Activated naive CD4-positive, alpha-beta T cell treated with anti-CD3 and anti-CD28 coated beads, Interleukin-2, amount 50 U/mL, for 72 hours (primary cell): ENCODE data around the gene KRT16. TPM values are rescaled to one million over a fixed set of nuclear protein-coding genes. Genes with fewer than 3 reads are reported as not detected.
"Not testable (repeated sequence)": the region's sequence is repeated elsewhere in the genome, so short reads cannot be mapped to it uniquely, and the experiment has no call there.

Source experiments
- ATAC-seq, 2 donors: fragments of 150-1000 bp; cut with Tn5 transposase; 2 replicates each; pipeline ENCODE4 v1.10.0; 2021; ENCODE audit warnings: mild to moderate bottlenecking in 2 of 2, moderate library complexity in 2 of 2
- DNase-seq, 2 donors: peaks; one replicate each; pipeline ENCODE4 v3.0.0; 2021 to 2022; ENCODE audit warnings: low spot score in 2 of 2
- H3K27ac Mint-ChIP-seq, 2 donors: one replicate each; pipeline ENCODE4 v1.8.0; 2022; ENCODE audit warnings: mild to moderate bottlenecking in 2 of 2, mixed read lengths in 2 of 2
- H3K36me3 Mint-ChIP-seq, 2 donors: one replicate each; pipeline ENCODE4 v1.8.0; 2022; ENCODE audit warnings: mixed read lengths in 2 of 2
- H3K9me3 Mint-ChIP-seq, 2 donors: one replicate each; pipeline ENCODE4 v1.8.0; 2022; ENCODE audit warnings: mixed read lengths in 2 of 2
- total RNA-seq, 2 donors: library from RNA; stranded (reverse); gene quantifications; one replicate each; pipeline ENCODE4 v1.2.3, GENCODE V29; 2022

Gene KRT16
- total RNA-seq, result not detected

DNA sequence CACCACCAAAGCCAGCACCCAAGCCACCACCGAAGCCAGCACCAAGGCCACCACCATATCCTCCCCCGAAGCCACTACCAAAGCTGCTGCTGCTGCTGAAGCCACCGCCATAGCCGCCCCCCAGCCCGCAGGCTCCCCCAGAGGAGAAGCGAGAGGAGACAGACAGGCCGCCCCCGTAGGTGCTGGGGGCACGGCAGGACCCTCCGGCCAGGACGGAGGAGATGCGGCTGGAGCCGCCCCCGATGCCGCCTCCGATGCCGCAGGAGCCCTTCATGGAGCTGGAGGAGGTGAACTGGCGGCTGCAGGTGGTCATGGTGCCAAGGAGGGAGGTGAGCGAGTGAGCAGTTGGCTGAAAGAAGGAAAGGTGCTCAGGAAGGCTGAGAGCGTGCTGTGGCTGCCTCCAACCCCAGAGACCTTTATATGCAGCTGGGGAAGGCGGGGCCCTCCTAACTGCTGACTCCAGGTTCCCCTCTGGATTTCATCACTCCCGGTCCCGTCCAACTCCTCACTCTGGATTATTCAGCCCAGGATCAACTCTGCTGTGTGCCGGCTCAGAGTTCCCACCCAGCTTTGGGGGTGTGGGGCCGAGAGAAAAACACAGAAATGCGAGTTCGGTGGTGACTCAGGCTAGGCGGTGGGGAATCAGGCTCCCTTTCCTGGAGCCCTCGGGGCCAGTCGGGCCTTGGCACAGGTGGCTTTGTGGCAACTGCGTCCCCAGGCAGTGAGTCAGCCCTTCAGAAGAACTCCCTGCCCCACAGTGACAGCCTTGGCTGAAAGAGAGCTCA, at the start of gene KRT16:
Gene KRT16, minus strand, starts transcription at position 392 of the 785 bp plus-strand sequence. Its CDS starts 79 bp downstream, at position 313.
- H3K36me3 Mint-ChIP-seq, ATAC-seq: not testable (repeated sequence)

GRCh38 chr17:41660221-41660711, 47.7 kb upstream of the KRT16 start:
- no peak for DNase-seq
- Mint-ChIP-seq H3K27ac (no peak overlapping the region), H3K9me3 (no peaks in the 10 kb centered on the region), H3K36me3 (no peaks in the 10 kb centered on the region)
- ATAC-seq, result no peak

More for the DNA sequence above, at the start of gene KRT16:
- not testable (repeated sequence) for DNase-seq, H3K9me3 Mint-ChIP-seq
- H3K27ac Mint-ChIP-seq, result peak within 1 kb of the TSS in 1 of 2 donors; percentile 84

GRCh38 chr17:41659427-41660212, 47.1 kb upstream of the KRT16 start:
- Mint-ChIP-seq H3K9me3 (no peaks in the 10 kb centered on the region), H3K36me3 (no peaks in the 10 kb centered on the region), H3K27ac (no peak overlapping the region)
- ATAC-seq (no peak), DNase-seq (no peak)

GRCh38 chr17:41658846-41659245, 46.3 kb upstream of the KRT16 start:
- ATAC-seq (no peak), DNase-seq (no peak)
- no peak overlapping the region for H3K27ac Mint-ChIP-seq
- no peaks in the 10 kb centered on the region for H3K36me3 Mint-ChIP-seq
- no peaks in the 10 kb centered on the region for H3K9me3 Mint-ChIP-seq

GRCh38 chr17:41657936-41658335, 45.4 kb upstream of the KRT16 start:
- Mint-ChIP-seq H3K36me3 (no peaks in the 10 kb centered on the region), H3K27ac (no peak overlapping the region), H3K9me3 (no peaks in the 10 kb centered on the region)
- DNase-seq (no peak), ATAC-seq (no peak)

DNA sequence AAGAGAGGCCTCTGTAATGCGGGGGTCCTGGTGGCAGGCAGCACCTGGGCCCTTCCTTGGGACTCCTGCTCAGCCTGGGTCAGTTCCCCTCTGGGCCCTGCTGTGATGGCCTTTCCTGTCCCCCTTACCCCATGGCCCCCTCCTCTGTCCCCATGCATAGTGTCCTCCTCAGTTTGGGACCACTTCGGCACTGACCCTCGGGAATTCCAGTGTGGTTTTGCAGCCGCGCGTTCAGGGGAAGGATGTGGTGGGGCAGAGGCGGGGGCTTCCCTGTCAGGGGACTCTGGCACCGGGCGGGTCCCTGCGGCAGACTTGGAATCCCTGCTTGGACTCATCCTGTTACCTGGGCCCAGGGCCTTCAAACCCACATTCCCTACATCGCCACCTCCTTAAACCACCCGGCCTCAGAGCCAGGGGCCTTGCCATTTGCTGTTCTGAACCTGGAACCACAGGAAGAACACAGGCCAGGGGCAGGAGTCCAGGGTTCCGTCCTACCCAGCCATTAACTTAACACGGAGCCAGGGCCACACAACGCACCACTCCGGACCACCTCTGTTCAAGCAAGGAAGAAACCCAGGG, 44.7 kb upstream of the KRT16 start:
- Mint-ChIP-seq H3K27ac (no peak overlapping the region), H3K36me3 (no peaks in the 10 kb centered on the region), H3K9me3 (no peaks in the 10 kb centered on the region)
- ATAC-seq, result no peak
- DNase-seq, result no peak

GRCh38 chr17:41656249-41657023, 43.9 kb upstream of the KRT16 start:
- DNase-seq (no peak), ATAC-seq (no peak)
- H3K27ac Mint-ChIP-seq, result no peak overlapping the region
- H3K36me3 Mint-ChIP-seq, result no peaks in the 10 kb centered on the region
- no peaks in the 10 kb centered on the region for H3K9me3 Mint-ChIP-seq

DNA sequence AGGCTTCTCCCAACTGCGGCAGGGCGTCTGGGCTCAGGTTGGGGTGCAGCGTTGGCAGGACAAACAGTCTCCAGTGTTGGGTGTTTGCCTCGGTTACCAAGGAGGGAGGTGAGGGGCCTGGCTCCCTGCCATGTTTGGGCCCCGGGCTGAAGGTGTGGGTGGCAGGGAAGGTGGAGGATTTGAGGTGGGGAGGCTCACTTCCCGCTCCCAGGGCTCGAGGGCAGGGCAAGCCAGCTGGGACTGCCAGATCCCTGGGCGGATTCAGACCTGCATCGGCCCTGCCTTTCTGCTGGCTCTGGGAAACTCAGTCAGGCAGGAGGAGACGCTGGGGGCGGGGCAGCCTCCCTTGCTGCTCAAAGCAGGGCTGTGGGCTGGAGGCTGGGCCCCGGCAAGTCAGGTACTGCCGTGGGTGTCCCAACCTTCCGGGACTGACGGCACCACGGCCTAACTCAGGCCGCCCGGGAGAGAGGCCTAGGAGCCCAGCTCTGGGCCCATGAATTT, 43.1 kb upstream of the KRT16 start:
- H3K27ac Mint-ChIP-seq, result no peak overlapping the region
- no peak for ATAC-seq
- H3K36me3 Mint-ChIP-seq, result no peaks in the 10 kb centered on the region
- no peaks in the 10 kb centered on the region for H3K9me3 Mint-ChIP-seq
- DNase-seq, result no peak

GRCh38 chr17:41654678-41655607, 42.4 kb upstream of the KRT16 start:
- H3K27ac Mint-ChIP-seq, result no peak overlapping the region
- H3K36me3 Mint-ChIP-seq, result no peaks in the 10 kb centered on the region
- DNase-seq (no peak), ATAC-seq (no peak)
- H3K9me3 Mint-ChIP-seq, result no peaks in the 10 kb centered on the region

DNA sequence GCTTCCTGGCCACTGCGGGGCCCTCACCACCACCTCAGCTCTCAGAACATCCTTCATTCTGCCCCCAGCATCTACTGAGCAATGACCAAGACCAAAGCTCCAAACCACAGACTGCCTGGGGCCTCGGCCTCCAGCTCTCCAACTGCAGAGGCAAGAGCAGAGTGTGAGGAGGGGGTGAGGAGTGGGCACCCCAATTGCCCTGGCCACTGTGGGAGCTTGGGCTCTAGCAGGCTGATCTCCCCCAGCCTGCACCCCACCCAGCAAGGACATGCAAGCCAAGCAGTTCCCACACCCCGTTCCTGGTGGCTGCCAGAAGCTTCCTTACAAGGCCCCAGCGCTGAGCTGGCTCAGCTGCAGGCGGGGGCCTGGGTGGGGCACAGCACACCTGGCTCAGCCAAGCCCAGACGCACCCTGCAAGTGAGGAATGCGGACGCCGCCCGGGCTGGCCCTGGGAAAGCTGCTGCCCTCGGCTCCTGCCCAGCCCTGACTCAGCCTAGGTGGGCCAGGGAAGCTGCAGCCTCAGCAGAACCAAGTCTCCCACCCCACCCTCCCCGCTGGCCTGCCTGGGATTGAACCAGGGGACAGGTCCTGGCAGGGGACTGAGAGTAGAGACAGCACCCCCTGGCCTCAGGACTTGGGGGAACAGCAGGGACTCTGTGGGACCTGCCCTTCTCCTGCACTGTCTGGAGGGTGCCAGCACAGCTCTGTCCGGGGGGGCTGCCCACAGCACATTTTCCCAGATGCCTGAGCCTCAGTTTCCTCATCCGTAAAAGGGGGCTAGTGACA, 41.5 kb upstream of the KRT16 start:
- ATAC-seq (no peak), DNase-seq (no peak)
- Mint-ChIP-seq H3K27ac (no peak overlapping the region), H3K9me3 (no peaks in the 10 kb centered on the region), H3K36me3 (no peaks in the 10 kb centered on the region)

GRCh38 chr17:41653421-41653820, 40.9 kb upstream of the KRT16 start:
- no peaks in the 10 kb centered on the region for H3K36me3 Mint-ChIP-seq
- H3K27ac Mint-ChIP-seq, result no peak overlapping the region
- DNase-seq, result no peak
- no peaks in the 10 kb centered on the region for H3K9me3 Mint-ChIP-seq
- no peak for ATAC-seq

- Mint-ChIP-seq H3K36me3 (no peaks in the 10 kb centered on the region), H3K9me3 (no peaks in the 10 kb centered on the region), H3K27ac (no peak overlapping the region)
- DNase-seq (no peak), ATAC-seq (no peak)
These were observed 39.9 kb upstream of the KRT16 start for GRCh38 chr17:41652461-41652970.

- no peak for ATAC-seq
- no peaks in the 10 kb centered on the region for H3K9me3 Mint-ChIP-seq
- no peaks in the 10 kb centered on the region for H3K36me3 Mint-ChIP-seq
- no peak for DNase-seq
- no peak overlapping the region for H3K27ac Mint-ChIP-seq
These were observed 39.3 kb upstream of the KRT16 start for GRCh38 chr17:41651625-41652460.
